ENCODE results near the gene SF3B6. TPM values are rescaled to one million over a fixed set of nuclear protein-coding genes. Genes with fewer than 3 reads are reported as not detected.

SF3B6 gene
- total and polyA plus RNA-seq, 12 donors: 61.2 to 209 (median 80.6) TPM

DNA sequence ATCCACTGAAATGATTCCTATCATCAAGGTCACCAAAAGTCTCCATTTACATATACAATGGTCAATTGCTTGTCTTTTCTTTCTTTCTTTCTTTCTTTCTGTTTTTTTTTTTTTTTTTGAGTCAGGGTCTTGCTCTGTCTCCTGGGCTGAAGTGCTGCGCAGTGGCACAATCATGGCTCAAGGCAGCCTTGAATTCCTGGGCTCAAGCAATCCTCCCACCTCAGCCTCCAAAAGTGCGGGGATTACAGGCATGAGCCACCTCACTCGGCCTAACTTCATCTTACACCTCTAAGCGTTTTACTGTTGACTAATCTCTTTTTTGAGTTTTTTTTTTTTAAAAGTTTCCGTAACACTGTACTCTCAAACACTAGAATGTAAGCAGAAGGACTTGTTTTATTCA, 867 bp downstream of the SF3B6 start:
- intact Hi-C loops (cut with DNase I): loop anchor here (5.0 to 10.0 kb wide), 2 partner anchors 148 to 150 kb away; partner anchors contain the start of gene ATAD2B (in 2 of the 2)
- WGBS, 4 donors: 59 to 70% (median 66%) methylated on average over 5 of the region's 5 CpGs
- Histone ChIP-seq H3K36me3 (replicated peaks in 1 of 2) (peaks cover 0 to 21% of the 10 kb centered on the region in 2 donors), H3K27me3 (no peaks in the 10 kb centered on the region), H3K27ac (peak overlapping the region in 3 of 5 donors; percentile 84 to 96 (median 88)), H3K9me3 (replicated peaks in 1 of 3) (no peaks in the 10 kb centered on the region), H3K4me1 (replicated peaks in 1 of 2) (peaks cover 14 to 20% of the 10 kb centered on the region in 2 donors), H3K4me3 (peak overlapping the region in 2 of 4 donors; percentile 66 to 90)
- DNase-seq: peak in 1 of 7 donors; percentile 52
- TF ChIP-seq, protein P1, sequence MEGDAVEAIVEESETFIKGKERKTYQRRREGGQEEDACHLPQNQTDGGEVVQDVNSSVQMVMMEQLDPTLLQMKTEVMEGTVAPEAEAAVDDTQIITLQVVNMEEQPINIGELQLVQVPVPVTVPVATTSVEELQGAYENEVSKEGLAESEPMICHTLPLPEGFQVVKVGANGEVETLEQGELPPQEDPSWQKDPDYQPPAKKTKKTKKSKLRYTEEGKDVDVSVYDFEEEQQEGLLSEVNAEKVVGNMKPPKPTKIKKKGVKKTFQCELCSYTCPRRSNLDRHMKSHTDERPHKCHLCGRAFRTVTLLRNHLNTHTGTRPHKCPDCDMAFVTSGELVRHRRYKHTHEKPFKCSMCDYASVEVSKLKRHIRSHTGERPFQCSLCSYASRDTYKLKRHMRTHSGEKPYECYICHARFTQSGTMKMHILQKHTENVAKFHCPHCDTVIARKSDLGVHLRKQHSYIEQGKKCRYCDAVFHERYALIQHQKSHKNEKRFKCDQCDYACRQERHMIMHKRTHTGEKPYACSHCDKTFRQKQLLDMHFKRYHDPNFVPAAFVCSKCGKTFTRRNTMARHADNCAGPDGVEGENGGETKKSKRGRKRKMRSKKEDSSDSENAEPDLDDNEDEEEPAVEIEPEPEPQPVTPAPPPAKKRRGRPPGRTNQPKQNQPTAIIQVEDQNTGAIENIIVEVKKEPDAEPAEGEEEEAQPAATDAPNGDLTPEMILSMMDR (IDR thresholded peaks at IDR 0.05): no peak
- no peak for TF ChIP-seq POLR2A (IDR thresholded peaks at IDR 0.05)

DNA sequence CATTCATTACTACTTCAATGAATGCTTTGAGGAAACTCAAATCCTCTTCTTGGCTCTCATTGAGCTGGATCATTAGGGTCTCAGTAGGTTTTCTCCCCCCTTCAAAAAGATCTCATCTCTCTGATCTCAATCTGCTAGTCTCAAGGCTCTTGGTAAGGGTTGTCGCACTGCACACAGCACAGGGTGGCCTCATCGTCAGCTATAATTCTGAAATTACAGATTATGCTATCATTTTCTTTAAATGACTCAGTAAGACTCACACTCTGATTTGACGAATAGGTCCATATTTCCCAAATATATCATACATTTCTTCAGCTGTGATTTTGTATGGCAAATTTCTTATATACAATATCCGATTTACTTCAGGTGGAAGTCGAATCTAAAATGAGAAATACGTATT, 2.3 kb downstream of the SF3B6 start:
- TF ChIP-seq POLR2A (IDR thresholded peaks at IDR 0.05): no peak
- TF ChIP-seq, protein P1 (IDR thresholded peaks at IDR 0.05): no peak
- 89 to 92% (median 90%) methylated on average over 6 of the region's 6 CpGs for WGBS, 4 donors
- no peak overlapping the region for H3K4me3 ChIP-seq
- no peak overlapping the region for H3K27ac ChIP-seq
- H3K4me1 ChIP-seq (replicated peaks in 1 of 2): peaks cover 14 to 20% of the 10 kb centered on the region in 2 donors
- no peak for DNase-seq
- intact Hi-C loops (cut with DNase I): loop anchor here in 1 of 2 donors (10.0 kb wide), 1 partner anchor 149 kb away; the partner anchor contains the start of gene ATAD2B
- H3K27me3 ChIP-seq: no peaks in the 10 kb centered on the region
- no peaks in the 10 kb centered on the region for H3K9me3 ChIP-seq (replicated peaks in 1 of 3)
- peaks cover 0 to 30% of the 10 kb centered on the region in 2 donors for H3K36me3 ChIP-seq (replicated peaks in 1 of 2)

DNA sequence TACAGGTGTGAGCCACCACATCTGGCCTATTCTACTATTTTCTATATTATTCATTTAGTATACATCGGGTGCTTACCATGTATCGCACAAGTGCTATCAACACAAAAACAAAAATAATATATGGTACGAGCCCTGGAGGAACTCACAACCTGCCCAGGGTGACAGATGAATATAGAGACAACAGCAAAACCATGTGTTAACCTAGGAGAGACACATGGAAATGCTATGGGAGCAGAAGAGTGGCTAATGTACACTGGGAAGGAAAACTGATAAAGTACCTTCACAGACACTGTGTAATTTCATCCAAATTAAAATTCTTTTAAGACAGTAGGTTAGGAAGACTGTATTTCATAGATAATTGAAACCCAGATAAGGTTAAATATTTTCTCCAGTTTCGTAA, 3.9 kb downstream of the SF3B6 start:
- no peaks in the 10 kb centered on the region for H3K9me3 ChIP-seq (replicated peaks in 1 of 3)
- TF ChIP-seq, protein P1 (IDR thresholded peaks at IDR 0.05): no peak
- TF ChIP-seq POLR2A (IDR thresholded peaks at IDR 0.05): no peak
- no peaks in the 10 kb centered on the region for H3K27me3 ChIP-seq
- H3K27ac ChIP-seq: no peak overlapping the region
- H3K36me3 ChIP-seq (replicated peaks in 1 of 2): peaks cover 0 to 41% of the 10 kb centered on the region in 2 donors
- H3K4me1 ChIP-seq (replicated peaks in 1 of 2): peaks cover 7 to 11% of the 10 kb centered on the region in 2 donors
- H3K4me3 ChIP-seq: no peak overlapping the region
- 82 to 95% (median 91%) methylated on average over 4 of the region's 4 CpGs for WGBS, 4 donors
- DNase-seq: no peak
- intact Hi-C loops (cut with DNase I): loop anchor here in 1 of 2 donors (10.0 kb wide), 1 partner anchor 147 kb away; the partner anchor contains the start of gene ATAD2B

DNA sequence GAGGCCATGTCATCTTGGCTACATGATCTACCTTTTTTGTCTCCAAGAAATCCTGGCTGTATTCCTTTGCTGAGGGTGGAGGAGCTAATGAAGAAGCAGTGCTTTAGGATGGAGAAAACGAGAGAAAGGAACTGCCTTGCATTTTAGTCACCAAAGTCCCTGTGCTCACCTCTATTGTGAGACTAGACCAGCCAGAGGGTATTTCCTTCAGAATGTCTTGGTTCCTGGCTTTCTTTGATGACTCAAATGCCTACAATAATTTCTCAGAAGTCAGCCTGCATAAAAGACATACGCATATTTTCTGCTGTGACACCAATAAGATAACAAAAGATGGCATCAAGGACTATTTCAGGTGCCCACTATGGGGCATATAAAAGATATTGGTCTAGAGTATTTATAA, 10.8 kb downstream of the SF3B6 start:
- WGBS, 4 donors: 76 to 94% (median 78%) methylated on average over 2 of the region's 2 CpGs
- TF ChIP-seq, protein P1 (IDR thresholded peaks at IDR 0.05): no peak
- TF ChIP-seq POLR2A (IDR thresholded peaks at IDR 0.05): no peak
- no peak for DNase-seq
- Histone ChIP-seq H3K36me3 (replicated peaks in 1 of 2) (peaks cover 0 to 22% of the 10 kb centered on the region in 2 donors), H3K4me1 (replicated peaks in 1 of 2) (no peaks in the 10 kb centered on the region), H3K9me3 (replicated peaks in 1 of 3) (no peaks in the 10 kb centered on the region), H3K27ac (no peak overlapping the region), H3K4me3 (no peak overlapping the region), H3K27me3 (no peaks in the 10 kb centered on the region)
- intact Hi-C loops (cut with DNase I): no loop called here
